Measurements from ENCODE around the gene MN1. TPM values are rescaled to one million over a fixed set of nuclear protein-coding genes. Genes with fewer than 3 reads are reported as not detected.

MN1 gene
- total RNA-seq, 1 donor = 0.86 TPM

DNA sequence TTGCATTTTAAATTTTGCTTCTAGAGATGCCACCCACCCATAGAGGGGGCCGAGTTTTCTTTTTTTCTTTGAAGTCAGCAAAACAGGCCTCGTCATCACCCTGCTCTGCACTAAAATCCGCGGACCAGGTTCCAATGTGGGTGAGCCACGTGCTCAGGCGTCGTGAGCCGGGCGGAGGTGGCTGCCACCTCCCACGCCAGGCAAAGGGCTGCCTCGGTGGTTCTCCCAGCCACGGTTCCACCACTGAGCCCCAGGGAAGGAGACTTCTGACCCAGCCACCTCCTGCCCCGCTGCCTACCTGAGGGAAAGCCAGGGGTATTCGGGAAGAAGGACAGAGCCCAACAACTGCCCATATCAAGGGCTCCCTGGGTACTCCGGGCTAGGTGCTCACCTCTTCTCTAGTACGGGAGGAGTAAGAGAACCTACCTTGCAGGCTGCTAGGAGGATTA is 45.3 kb downstream of the MN1 start:
- H3K4me3 ChIP-seq (ENCODE audit: low read depth, low read length) = no peak overlapping the region
- no peak for DNase-seq (ENCODE audit: low read depth)
- TF ChIP-seq, protein P1, sequence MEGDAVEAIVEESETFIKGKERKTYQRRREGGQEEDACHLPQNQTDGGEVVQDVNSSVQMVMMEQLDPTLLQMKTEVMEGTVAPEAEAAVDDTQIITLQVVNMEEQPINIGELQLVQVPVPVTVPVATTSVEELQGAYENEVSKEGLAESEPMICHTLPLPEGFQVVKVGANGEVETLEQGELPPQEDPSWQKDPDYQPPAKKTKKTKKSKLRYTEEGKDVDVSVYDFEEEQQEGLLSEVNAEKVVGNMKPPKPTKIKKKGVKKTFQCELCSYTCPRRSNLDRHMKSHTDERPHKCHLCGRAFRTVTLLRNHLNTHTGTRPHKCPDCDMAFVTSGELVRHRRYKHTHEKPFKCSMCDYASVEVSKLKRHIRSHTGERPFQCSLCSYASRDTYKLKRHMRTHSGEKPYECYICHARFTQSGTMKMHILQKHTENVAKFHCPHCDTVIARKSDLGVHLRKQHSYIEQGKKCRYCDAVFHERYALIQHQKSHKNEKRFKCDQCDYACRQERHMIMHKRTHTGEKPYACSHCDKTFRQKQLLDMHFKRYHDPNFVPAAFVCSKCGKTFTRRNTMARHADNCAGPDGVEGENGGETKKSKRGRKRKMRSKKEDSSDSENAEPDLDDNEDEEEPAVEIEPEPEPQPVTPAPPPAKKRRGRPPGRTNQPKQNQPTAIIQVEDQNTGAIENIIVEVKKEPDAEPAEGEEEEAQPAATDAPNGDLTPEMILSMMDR (IDR thresholded peaks at IDR 0.05; ENCODE audit: insufficient read depth, low read depth, low read length) = no peak

DNA sequence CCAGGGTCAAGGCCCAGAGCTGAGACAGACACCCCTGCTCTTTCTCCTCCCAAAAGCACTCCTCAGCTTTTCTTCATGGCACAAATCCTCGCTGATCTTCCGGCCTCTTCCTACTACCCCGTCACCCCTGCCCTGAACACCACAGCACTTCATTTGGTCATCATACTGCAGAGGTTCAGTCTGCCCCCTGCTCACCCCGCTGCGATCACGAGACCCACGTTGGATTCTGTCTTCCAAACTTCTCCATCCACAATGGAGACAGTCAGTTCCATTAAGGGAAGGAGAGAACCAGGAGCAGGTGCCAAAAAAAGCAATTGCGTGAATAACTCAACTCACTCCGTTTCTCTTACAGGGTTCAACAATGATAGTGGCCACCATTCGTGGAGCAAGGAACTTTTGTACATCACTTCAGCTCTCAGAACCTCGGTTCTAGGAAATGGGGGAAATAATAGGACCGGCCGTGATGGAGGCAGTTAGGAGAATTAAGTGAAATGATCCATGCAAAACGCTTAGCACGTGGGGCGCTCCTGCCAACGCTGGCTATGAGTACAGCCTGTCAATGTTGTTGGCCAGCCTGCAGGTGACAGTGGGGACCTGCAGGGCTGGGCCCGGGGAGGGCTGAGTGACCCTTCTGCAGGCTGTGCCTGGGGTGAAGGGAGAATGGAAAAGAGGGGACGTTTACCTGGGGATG is 45.9 kb downstream of the MN1 start:
- DNase-seq (ENCODE audit: low read depth) = no peak
- TF ChIP-seq, protein P1 (IDR thresholded peaks at IDR 0.05; ENCODE audit: insufficient read depth, low read depth, low read length) = no peak
- no peak overlapping the region for H3K4me3 ChIP-seq (ENCODE audit: low read depth, low read length)

DNA sequence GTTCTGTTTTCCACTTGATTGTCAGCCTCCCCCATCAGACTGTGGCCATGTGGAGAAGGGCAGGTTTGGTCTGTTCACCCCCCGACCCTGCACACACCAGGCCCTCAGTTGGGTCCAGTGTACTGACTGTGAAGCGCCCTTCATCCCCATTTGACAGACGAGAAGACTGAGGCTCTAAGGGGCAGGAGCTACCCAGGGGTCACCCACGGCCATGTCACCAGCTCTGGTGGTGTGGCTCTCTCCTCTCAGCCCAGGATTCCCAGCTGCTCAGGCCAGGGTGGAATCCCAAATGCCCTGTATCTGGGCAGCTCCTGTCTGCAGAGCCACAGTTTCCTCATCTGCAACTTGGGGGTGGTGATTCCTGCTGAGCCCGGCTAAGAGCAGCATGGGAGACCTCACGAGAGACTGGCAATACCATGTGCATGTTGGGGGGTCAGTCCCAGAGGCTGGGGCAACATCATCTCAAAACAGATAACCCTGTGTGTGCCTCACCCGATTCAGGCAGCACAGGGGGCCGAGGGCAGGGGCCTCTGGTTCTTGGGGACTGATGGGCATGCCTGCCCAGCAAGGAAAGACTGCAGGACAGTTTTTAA is 46.6 kb downstream of the MN1 start:
- no peak overlapping the region for H3K4me3 ChIP-seq (ENCODE audit: low read depth, low read length)
- no peak for DNase-seq (ENCODE audit: low read depth)
- TF ChIP-seq, protein P1 (IDR thresholded peaks at IDR 0.05; ENCODE audit: insufficient read depth, low read depth, low read length) = no peak

DNA sequence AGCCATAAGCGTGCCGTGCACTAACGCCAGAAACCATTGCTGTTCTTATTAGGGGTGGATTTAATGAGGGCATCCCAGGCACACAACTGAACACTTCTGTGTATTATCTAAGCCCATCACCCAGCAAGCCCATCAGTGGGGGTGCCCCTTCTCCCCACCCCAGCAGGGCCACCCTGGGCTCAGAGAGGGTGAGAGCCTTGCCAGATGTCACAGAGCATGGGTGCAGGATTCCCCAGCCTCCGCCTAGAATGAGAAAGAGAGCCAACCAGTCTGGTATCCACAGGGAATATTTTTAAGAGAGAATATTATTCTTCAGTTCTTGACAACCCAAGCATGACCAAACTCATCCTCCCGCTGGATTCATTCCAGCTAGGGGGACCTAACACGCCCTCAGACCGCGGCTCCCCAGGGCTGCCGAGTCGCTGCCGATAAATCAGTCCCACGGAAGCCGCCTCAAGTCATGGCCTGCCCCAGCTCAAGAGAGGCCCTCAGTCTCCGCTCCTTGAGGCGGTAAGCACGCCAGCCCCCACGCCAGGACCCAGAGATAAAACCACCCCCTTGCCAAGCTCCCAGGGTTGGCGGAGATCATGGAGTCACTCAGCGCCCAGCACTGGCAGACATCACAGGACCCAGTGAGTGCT is 47.2 kb downstream of the MN1 start:
- no peak for DNase-seq (ENCODE audit: low read depth)
- H3K4me3 ChIP-seq (ENCODE audit: low read depth, low read length) = no peak overlapping the region
- TF ChIP-seq, protein P1 (IDR thresholded peaks at IDR 0.05; ENCODE audit: insufficient read depth, low read depth, low read length) = no peak

DNA sequence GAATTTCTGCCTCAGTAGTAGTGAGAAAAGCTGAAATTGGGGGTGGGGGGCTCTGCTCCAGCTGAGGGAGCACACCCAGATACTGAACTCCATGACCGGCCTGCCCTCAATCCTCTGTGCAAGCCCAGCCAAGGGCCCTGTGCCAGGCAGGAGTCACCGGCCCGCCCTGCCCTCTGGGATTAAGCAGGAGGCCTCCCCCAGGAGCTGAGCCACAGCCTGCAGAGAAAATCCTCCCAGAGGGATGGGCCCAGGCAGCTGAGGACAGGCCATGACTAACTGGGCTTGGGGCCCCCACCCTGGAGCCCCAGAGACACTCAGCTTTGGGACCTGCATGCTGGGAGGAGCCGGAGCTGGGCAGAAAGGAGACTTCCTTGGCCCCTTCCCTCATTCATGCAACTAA is 48.8 kb downstream of the MN1 start:
- TF ChIP-seq, protein P1 (IDR thresholded peaks at IDR 0.05; ENCODE audit: insufficient read depth, low read depth, low read length) = no peak
- H3K4me3 ChIP-seq (ENCODE audit: low read depth, low read length) = no peak overlapping the region
- peak; percentile 25 for DNase-seq (ENCODE audit: low read depth)

DNA sequence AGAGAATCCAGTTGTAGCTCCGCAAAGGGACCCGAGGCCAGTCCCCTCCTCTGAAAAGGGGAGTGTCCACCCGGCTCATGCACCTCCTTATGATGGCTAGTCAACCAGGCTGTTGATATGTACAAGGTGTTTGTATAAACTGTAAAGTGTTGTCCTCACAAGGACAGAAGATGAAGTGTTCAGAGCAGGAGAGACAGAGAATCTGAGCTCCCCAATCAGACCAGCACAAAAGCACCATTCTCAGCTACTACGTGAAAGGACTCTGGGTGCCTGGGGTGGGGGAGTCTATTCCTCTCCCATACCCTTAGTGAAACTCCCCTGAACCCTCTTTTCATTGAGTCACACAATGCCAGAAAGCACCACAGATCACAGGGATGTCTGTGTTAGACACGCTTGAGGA is 49.4 kb downstream of the MN1 start:
- no peak for DNase-seq (ENCODE audit: low read depth)
- H3K4me3 ChIP-seq (ENCODE audit: low read depth, low read length) = no peak overlapping the region
- TF ChIP-seq, protein P1 (IDR thresholded peaks at IDR 0.05; ENCODE audit: insufficient read depth, low read depth, low read length) = no peak

All from fibroblast of villous mesenchyme (primary cell).